ENCODE results near the gene RIPK4.

RIPK4 gene

DNA sequence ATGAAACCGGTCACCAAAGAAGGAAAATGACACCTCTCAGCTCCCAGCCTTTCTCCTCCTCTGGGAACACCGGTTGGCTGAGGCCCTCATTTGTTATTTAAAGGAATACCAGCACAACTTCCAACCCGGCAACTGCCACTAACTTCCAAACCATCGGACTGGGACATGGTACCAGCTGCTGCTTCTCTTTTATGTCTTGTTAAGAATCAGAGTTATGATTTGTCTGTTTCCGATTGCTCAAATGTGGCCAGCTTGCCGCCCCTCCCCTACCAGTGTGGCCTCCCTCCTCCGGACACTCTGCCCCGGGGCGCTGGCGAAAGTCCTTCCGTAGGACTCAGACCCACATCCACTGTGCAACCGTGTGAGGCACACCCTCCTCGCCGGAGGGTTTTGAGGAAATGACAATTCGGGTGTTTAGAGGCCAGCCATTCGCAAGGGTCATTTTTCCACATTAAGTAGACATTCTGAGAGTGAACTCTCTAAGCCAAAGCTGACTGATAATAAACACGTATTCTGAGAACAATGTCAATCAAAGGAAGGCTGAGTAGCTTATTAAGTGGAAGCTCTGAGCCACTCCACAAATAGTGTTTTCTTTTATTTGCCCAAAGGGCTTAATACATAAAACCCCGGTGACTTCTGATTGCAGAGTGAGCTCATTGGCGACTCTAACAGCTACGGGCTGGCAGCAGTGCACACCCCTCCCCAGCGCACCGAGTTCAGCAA, 5.5 kb downstream of the RIPK4 start:
- peak; percentile 57 for DNase-seq (ENCODE audit: low read depth)
- TF ChIP-seq, protein P1, sequence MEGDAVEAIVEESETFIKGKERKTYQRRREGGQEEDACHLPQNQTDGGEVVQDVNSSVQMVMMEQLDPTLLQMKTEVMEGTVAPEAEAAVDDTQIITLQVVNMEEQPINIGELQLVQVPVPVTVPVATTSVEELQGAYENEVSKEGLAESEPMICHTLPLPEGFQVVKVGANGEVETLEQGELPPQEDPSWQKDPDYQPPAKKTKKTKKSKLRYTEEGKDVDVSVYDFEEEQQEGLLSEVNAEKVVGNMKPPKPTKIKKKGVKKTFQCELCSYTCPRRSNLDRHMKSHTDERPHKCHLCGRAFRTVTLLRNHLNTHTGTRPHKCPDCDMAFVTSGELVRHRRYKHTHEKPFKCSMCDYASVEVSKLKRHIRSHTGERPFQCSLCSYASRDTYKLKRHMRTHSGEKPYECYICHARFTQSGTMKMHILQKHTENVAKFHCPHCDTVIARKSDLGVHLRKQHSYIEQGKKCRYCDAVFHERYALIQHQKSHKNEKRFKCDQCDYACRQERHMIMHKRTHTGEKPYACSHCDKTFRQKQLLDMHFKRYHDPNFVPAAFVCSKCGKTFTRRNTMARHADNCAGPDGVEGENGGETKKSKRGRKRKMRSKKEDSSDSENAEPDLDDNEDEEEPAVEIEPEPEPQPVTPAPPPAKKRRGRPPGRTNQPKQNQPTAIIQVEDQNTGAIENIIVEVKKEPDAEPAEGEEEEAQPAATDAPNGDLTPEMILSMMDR (IDR thresholded peaks at IDR 0.05; ENCODE audit: insufficient read depth, low read depth, low read length, missing control alignments): no peak
- H3K4me3 ChIP-seq (ENCODE audit: low read length): peak overlapping the region; percentile 89

DNA sequence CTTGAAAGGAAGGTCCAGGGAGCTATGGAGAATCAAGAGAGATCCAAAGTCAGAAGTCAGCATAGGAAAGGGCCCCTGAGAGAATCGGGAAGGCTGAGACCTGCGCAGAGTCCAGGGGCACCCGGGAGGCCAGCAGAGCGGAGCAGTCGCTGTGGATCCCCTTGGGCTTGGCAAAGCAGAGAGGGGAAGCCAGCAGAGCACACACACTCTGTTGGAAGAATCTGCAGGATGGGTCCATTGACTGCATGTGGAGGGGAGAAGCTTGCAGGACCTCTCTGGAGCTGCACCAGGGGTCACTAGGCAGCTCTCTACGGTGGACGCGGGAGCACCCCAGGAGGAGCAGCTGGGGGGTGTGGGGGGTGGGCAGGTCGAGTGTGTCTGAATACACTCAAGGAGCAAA, 6.4 kb downstream of the RIPK4 start:
- DNase-seq (ENCODE audit: low read depth): no peak
- TF ChIP-seq, protein P1 (IDR thresholded peaks at IDR 0.05; ENCODE audit: insufficient read depth, low read depth, low read length, missing control alignments): no peak
- H3K4me3 ChIP-seq (ENCODE audit: low read length): no peak overlapping the region

DNA sequence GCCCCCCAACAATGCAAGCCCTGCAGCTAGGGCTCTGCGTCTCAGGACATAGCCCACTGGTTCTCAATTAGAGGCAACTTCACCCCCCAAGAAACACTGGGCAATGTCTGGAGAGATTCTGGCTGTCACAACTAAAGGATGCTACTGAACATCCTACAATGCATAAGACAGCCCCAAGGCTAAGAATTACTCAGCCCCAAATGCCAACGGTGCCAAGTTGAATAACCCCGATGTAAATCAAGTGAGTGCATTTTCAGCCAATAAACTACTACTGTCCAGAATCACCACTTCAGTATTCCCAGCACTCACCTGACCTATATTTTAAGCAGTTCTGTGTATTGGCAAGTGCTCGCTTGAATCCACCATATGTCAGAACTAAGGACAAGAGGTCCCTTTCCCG, 6.9 kb downstream of the RIPK4 start:
- no peak for DNase-seq (ENCODE audit: low read depth)
- TF ChIP-seq, protein P1 (IDR thresholded peaks at IDR 0.05; ENCODE audit: insufficient read depth, low read depth, low read length, missing control alignments): no peak
- no peak overlapping the region for H3K4me3 ChIP-seq (ENCODE audit: low read length)

DNA sequence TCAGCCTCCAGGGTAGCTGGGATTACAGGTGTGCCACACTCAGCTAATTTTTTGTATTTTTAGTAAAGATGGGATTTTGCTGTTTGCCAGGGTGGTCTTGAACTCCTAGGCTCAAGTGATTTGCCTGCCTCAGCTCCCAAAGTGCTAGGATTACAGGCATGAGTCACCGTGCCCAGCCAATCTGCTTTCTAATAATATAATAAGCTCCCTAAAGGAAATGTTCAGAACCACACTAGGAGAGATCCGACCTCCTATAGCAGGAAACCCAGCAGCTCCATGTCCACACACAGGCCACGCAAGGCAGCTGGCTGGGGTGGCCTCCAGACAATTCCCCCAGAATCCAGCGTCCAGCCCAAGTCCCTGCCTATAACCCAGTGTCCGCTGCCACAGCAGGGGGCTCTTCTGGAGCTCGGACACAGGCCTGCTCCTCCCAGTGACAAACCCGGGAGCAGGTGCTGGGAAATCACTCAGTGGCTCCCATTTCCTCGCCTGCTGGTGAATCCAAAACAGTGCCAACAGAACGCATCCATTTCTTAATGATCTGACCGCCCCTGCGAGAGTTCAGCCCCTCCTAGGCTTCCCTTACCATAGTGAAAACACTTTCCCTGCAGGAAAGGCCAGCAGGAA, 7.5 kb downstream of the RIPK4 start:
- DNase-seq (ENCODE audit: low read depth): peak; percentile 35
- H3K4me3 ChIP-seq (ENCODE audit: low read length): no peak overlapping the region
- TF ChIP-seq, protein P1 (IDR thresholded peaks at IDR 0.05; ENCODE audit: insufficient read depth, low read depth, low read length, missing control alignments): no peak

DNA sequence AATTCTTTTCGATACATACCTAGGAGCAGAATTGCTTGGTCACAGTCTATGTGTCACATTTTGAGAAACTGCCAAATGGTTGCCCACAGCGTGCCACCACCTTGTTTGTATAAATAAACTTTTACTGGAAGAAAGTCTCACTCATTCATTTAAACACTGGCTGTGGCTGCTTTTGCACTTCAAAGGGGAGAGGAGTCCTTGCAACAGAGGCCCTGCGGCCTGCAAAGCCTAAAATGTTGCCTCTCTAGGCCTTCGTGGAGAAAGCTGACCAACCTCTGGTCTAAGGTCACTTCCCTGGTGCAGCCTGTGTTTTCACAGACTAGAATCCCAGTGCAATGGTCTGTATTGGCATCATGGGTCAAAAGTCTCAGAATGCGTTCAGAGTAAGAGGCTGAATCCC, 8.3 kb downstream of the RIPK4 start:
- TF ChIP-seq, protein P1 (IDR thresholded peaks at IDR 0.05; ENCODE audit: insufficient read depth, low read depth, low read length, missing control alignments): no peak
- no peak for DNase-seq (ENCODE audit: low read depth)
- H3K4me3 ChIP-seq (ENCODE audit: low read length): no peak overlapping the region

DNA sequence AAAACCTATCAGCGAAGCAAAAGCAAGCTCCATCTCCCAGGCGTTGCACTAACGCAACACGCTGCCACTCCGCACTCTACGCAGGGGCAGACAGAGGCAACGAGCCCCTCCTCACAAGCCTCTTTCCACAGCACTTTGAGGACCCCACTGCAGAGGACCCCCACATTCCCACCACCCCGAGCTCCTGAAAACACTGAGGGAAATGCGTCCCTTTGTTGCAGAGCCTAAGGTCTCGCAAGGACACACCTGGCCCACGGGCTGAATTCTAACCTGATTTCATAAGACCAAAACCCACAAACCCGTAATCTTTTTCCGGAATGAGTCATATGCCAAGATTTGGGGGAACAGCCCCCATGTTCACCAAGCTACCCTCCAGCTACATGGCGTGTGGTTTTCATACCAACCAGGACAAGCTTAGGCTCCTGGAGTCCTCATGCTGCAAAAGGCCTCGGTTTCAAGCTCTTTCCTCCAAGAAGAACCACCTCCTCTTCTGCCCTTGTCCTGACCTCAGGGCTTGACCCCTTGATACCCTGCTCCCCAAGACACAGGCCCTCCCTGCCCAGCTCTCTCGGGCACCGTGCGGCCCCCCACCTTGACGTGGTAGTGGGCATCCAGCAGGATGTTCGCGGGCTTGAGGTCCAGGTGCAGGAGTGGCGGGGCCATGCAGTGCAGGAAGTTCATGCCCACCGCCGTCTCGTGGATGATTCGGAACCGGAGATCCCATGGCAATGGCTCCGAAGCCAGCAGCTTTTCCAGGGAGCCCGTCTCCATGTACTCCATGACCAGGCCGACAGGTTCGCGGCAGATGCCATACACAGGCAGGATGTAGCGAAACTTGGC, 10.7 kb downstream of the RIPK4 start:
- TF ChIP-seq, protein P1 (IDR thresholded peaks at IDR 0.05; ENCODE audit: insufficient read depth, low read depth, low read length, missing control alignments): no peak
- H3K4me3 ChIP-seq (ENCODE audit: low read length): no peak overlapping the region
- DNase-seq (ENCODE audit: low read depth): no peak
